Activated naive CD4-positive, alpha-beta T cell (primary cell): ENCODE results near the gene ANKFN1.

Experiments
- DNase-seq, 4 experiments: peaks; one replicate each; lab custom pipeline; 2025; lab: John Stamatoyannopoulos, UW

ANKFN1 gene

DNA sequence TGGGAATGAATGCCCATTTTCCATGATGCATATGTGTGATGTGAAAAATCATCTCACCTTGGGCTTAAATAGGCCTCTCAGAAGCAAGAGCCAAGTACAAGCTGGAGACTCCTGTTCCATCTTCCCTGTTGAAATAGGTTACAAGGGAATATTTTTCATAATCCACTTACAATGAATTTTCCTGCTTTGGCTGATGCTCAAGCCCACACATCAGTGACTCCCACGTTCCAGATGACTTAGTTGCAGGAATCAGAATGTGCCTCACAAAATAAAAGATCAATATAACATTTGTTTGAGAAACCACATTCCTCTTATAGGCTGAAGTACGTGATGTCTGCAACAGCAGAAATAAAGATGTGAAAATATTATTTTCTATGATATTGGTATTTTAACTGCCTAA lies 24.1 kb downstream of the ANKFN1 start:
- no peak for DNase-seq

DNA sequence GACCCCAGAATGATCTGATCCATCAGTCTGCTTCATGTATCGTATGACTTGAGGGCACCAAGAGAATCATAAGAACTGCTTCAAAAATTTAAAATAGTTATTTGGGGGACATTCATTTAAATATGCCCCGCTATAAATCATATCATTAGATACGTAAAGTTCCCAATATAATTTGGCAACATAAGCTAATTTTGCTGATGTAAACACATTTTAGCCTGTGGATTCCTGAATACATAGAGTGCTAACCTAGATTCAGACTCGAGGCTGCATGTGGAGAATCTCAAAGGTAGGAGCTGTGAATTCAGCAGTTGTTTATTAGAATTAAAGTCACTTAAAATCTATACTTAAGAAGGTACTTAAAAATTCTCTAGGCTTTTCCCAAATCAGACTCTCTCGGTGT lies 24.9 kb downstream of the ANKFN1 start:
- no peak for DNase-seq

DNA sequence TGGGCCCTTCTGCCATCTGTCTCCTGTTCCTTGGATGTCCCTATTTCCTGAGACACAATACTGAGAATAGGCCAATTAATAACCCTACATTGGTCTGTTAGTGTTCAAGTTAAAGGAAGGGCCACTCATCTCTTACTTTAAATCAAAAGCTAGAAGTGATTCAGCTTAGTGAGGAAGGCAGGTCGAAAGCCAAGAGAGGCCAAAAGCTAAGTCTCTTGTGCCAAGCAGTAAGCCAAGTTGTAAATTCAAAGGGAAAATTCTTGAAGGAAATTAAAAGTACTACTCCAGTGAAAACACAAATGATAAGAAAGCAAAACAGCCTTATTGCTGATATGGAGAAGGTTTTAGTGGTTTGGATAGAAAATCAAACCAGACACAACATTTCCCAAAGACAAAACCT lies 28.8 kb downstream of the ANKFN1 start:
- DNase-seq, result no peak

DNA sequence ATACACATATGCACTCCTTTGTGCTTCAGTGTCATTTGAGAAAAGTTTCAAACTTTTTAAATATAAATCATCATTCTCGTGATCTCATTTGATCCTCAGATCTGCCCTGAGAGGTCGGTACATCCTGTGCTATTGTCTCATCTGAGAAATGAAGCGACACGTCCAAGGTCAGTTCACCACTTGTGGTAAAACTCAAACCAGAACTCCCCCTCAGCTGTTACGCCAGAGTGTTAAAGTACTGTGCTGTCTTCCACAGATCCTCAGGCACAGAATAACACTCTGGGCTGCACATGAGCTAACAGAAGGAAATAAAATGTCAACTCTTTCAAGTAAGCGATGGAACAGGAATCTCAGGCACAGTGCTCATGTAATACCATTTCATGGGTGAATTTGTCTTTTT lies 31.4 kb downstream of the ANKFN1 start:
- no peak for DNase-seq

DNA sequence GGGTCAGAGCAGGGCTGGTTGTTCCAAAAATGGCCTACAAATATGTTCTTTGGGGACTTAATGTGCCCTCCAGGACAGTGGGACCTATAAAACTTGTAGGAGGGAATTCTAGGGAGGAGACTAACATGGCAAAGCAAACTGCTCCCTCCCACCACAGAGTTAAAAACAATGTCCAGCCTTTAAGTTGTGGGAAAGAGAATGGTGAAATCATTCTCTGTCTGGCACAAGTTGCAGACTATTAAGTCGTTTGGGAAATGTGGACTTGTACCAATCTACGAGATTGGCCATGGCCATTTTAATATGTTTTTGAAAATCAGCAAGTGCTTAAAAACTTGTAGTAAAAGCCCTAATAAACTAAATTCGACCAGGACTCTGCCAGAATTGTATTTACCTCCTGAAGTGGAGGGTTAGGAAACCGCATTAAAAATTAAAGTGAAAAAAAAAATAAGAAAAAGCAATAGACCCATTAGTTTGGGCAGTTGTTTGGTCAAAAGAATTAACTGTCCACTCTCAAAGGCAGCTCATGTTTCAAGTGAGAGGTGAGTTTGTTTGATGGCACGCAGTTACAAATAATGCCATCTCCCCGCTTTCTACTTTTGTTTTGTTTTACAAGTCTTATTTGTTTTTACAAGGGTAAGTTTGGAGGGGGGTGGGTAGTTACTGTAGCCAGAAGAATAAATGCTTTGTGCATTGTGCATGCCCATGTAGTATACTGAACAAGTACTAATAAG lies 32.4 kb downstream of the ANKFN1 start:
- DNase-seq, result no peak

DNA sequence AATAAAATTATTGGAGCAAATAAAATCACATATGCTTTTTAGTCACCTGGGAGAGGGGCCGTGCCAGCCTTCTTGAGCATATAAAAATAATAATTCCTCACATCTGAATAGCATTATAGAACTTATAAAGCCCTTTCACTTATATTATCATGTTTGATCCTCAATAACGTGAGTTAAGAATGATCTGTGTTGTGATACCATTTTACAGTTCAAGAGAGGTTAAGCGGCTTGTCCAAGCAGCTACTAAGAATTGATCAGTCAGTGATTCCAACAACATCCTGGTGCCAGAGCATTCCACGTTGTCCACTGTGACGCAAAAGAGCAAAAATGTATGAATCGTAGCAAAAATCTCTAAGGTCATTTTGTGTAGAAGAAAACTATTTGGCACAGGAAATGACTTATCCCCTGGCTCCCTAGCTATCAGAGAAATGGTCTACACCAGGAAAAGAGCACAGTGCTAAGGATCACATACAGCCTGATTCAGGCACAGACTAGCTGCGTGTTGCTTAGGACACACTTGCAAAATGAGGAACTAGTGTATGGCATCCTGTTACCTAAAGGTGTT lies 33.0 kb downstream of the ANKFN1 start:
- DNase-seq, result no peak

DNA sequence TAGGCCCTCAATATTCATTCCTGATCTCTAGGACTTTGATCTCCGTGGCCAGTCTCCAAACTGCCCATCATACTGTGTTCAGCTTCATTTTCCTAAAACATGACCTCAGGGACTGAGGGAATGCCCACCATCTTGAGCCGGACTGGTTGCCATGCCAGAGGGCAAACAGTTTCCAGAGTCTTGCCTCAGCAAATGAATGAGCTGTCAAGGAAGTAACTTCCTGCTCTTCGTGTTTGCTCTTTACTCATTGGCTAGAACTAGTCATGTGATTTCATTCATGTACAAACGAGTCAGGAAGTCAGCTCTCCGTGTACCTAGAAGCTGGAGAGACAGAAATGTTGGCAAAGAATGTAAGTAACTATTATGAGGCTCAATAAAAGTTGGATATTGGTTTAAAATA lies 50.2 kb downstream of the ANKFN1 start:
- no peak for DNase-seq

DNA sequence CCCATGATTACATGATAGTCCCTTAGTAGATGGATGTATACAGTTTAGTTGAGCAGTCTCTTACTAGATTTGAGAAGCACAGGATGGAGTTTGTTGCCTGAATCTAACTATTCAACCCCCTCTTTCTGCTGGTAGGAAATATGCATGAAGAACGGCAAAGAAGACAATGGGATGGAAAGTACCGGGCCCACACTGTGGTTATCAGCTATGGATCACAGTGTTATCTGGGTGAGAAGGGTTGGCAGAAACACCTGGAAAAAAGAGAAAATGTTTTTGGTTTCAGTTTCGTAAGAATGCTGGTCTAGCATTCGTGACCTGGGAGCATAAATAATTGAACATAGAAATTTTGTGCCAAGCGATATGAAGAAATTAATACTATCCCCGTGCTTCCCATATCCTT lies 53.1 kb downstream of the ANKFN1 start:
- DNase-seq, result no peak

DNA sequence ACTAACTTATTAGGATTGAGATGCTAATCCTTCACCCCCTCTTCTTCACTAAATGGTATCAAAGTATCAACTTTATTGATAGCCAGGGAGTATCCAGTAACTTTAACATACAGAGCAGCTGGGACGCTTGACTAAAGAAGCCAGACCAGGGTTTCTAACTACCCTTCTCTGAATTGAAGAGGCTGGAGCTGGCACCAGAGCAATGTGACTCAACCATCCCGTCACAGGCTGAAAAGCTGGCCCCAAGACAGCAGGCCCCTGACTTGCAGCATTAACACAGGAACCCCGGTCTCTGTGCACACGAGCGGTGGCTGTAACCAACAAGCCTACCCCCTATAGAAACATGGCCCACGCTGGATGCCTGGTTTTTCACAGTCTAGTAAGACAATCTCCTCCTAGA lies 59.8 kb downstream of the ANKFN1 start:
- no peak for DNase-seq

DNA sequence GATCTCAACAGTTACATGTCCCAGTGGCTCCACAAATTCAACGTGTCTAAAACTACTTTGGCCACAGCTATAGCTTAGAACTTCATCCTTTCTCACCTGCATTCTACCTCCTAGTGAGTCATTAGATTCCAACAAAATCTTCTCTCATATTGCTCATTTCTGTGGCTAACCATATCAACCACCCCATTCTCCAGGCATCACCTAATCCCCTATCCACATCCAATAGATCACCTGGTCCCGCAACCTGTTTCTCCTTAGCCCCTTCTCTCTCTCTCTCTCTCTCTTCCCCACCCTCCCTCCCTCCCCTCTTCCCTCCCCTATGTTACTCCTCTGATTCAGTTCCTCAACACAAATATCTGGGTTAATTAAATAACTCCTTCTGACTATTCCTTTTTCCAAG lies 64.6 kb downstream of the ANKFN1 start:
- DNase-seq, result no peak

DNA sequence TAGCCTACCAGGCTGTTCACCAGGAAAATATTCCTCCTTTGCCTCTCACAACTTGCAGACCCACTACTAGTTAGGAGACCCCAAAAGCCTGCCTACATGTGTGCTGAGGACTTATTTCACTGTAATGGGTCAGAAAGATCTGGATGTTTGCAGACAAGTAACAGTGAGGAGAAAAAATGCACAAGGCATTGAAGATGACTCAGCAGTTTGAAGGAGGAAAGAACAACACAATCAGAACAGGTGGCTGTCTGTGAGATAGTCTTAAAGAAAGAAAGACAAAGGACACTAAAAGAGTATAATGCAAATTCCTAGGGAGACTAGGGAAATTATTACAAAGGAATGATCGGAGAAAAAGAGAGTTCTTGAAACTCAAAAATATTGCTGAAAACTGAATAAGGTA lies 69.0 kb downstream of the ANKFN1 start:
- DNase-seq, result no peak

DNA sequence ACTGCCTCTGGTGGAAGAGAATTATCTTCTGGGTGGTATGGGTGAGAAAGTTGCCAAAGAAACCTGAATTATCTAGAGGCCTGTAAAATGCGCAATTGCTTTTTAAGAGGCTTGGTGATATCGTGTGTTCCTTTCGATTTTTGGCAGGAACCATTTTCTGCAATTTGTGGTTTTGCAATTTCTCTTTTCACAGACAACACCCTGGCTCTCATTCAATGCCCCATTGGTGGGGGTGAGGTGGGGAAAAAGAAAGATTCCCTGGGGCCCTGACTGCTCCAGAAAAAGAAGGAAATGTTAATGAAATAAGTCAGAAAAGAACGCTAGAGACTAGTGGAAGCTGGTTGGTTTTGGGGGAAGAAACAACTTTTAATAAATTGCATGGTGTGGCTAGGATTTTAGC lies 77.4 kb downstream of the ANKFN1 start:
- no peak for DNase-seq

DNA sequence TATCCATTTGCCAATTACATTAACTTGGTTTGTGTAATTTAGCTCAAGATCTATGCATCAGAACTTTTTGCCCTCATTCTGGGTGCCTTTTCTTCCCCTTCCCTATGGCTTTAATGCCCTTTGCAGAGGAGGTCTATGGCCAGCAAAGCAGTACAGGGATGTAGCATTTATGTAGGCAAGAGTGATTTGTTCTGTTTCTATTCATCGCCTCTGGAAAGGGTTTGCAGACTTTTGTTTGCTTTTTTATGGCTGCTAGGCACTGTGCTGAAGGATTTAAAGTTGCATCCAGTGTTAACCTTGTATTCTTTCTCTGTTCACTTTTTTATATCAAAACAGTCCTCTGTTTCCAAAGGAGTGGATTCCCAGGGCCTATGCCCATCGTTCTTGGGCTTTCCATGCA lies 78.0 kb downstream of the ANKFN1 start:
- no peak for DNase-seq

DNA sequence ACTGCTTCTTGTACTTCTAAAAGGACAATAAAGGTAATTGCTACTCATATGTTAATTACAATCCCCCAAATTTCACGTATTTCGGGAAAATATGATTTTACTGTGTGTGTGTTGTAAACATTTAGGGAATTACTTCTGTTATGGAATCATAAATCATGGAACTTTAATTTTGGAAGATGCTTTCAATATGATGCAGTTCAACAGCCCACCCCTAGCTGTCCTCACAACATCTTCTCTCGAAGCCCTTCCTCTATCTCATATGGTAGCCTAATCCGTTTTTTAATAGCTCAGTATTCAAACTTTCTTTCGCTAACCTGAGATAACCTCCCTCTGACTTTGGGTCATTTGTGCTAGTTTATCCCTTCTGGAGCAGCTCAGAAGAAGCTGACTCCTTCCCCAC lies 78.4 kb downstream of the ANKFN1 start:
- DNase-seq, result no peak

DNA sequence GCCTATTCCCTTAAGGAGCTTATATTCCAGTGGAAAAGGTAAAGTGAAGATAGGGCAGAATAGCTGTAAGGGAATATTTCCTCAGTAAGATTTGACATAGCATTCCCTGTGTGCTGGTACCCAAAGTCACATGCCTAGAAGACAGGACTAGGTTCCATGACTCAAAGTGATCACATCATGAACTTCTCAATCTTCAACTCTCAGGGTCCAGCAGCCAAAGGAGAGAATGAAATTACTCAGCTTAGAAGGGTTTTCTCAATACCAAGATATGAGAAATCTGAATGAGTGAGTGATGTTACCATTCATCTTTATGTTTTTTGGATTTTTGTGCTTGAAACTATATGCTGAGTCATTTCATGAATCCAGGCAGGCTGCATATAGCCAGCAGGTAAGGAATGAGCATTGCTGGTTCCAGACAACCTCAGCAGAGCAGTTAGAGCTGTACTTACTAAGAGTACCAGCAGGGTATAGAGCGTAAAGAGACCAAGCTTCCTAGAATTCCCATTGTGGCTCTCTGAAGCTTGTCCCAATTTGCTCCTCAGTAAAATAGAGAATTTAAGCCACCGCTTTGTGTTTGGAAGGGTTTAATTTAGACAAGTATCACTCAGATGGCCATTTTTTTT lies 91.1 kb downstream of the ANKFN1 start:
- DNase-seq, result no peak

DNA sequence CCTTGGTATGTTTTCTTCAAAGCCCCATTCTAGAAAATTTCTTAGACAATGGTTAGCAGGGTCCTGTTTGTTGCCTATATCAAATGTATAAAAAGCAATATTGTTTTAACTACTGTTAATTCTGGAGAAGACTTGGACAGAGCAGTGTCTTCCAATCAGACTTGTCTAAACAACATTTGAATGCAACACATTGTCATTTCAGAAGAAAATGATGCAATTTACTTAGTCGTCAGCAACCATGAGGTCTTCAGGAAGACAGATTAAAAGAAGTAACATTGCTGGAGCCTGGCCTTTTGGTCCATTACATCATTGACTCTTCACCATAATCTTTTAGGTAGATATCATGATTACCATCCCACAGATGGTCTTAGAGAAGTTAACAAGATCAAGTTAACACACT lies 94.5 kb downstream of the ANKFN1 start:
- DNase-seq, result no peak

DNA sequence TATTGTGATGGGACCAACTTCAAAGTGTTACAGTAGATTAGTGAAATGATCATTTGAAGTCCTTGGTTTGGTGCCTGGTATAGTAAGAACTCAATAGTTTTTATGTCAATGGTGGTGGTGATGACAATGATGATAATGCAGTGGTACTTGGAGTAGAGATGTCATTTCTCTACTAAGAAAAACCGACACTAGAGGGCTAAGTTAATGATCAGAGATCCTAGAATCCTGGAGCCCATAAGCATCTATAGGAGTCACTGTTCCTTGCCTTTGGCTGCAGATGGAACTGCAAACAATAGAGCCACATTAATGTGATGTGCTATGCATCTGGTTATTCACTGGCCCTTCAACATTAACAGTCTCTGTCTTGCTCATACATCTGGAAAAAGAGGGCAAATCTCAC lies 103.8 kb downstream of the ANKFN1 start:
- no peak for DNase-seq

DNA sequence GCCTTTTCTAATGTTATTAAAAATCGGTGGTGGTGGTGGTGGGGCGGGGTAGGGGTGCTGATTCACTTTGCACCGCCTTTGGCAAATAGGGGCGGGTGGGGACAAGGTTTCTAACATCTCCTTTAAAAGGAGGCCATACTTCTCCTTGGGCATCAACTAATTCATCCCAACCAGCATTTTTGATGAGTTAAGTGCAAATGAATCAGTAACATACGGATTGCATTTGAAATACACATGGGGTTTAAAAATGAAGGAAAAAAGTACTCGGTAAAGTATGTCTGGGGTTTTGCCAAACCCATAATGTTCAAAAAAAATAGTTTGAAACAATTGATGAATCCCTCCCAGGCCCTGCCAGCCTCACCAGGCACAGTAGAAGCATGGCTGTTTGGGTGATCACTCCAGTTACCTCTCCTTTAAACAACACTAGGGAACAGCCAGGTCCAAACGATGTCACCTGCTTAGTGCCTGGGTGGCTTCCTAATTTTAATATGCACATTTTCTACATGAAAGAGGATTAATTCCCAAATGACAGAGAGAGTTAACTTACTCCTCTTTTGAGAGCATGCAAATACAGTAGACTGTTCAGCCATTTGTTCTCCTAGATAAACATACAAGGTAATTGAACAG lies 107.2 kb downstream of the ANKFN1 start:
- no peak for DNase-seq

DNA sequence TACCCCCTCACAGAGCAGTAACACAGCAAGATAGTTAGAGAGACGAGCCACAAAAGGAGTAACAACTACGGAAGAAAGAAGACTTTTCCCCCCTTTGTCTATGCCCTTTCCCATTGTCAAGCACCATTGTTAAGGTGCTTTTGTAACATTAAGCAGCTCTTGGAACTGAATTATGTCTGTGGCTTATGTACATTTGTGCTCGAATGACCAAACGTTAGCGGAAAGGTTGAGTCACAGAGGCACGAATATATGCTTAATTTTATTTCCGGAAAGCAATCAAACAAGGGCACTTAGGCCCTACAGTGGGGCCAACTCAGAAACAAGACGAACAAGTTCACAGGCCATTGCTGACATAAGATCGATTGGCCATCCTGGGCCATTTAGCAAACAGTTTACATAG lies 109.5 kb downstream of the ANKFN1 start:
- no peak for DNase-seq

DNA sequence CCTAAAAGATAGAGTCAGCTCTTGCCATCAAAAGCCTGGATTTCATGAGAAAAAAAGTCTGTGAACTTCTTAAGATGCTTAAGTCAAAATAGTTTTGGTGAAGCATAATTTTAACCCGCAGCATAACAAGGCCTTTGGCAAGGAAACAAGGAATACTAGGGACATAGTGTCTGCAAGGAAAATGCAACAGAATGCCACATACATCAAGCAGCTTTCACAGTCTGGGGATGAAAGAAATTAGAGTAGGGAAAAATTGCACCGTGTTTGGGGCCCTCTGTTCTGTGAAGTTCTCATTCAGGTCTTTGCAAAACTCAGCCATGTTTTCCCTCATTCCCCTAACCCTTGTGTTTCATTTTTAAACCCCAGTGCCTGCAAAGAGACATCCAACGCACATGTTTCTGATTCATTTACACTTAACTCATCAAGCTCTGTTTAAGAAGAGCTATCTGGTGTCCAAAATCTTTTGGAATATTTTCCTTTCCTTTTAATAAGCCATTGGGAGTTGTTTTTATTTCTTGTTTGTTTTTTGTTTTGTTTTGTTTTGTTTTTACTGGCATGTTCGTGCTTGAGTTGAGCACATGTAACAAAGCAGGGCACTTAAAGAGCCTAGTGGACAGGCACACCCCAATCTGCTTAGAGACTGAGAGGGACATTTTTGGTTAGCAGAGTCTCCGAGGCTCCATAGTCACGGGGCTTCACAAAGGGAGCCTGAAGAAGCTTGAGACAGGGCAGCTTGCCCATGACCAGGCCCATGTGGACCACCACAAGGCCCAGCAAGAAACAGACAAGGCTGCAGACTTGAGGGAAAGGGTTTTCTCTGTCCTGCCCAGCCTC lies 116.5 kb downstream of the ANKFN1 start:
- no peak for DNase-seq

DNA sequence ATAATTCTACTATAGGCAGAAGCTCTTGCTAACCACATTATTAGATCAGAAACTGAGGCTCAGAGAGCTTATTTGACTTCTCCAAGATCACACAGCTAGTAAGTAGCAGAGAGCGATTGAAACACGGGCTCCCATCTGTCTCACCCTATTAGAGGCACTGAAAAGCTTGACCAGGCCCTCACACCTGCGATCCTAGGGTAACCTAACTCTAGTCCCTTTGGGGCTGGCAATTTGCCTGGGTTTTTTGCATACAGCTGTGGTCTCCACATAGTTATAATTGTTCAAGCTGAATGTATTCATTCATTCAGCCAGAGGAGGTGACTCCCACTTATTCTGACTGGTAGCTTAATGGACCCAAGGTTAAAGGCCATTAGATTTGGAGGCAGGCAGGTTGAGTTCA lies 121.2 kb downstream of the ANKFN1 start:
- DNase-seq, result no peak

DNA sequence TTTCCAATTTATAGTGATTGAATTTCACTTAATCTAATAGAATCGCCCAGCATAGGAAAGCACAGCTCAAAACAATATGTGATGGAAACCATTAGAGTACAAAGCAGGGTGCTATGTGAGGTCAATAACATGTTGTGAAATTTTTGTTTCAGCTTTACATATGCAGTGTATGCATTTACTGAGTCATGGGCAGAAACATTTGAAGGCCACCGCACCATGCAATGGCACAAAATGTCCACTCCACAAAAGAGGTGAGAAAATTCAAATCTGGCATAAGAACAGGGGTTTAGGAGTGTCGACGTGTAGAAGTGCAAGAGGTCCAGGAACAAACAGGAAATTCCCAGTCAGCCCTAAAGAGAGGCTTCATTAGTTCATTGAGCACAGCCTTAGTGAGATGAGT lies 131.2 kb downstream of the ANKFN1 start:
- no peak for DNase-seq
